Forelimb muscle (tissue), 1 donor: Measurements from ENCODE around the gene SMIM9. TPM values are rescaled to one million over a fixed set of nuclear protein-coding genes. Genes with fewer than 3 reads are reported as not detected.
A peak's percentile ranks its signal among the peaks of the same experiment; 100 is the strongest.

Experiments
- DNase-seq: peaks from one replicate; pipeline ENCODE4 v3.0.0-alpha.2; 2013; ENCODE audit warnings: low read depth
- polyA plus RNA-seq: library from polyadenylated mRNA; unstranded; fragments of 120-200 nt; gene quantifications from one replicate; pipeline ENCODE4 v1.2.1, GENCODE V29; 2013; ENCODE audit not compliant: insufficient read length

SMIM9 gene
- polyA plus RNA-seq, 1 donor, result not detected

DNA sequence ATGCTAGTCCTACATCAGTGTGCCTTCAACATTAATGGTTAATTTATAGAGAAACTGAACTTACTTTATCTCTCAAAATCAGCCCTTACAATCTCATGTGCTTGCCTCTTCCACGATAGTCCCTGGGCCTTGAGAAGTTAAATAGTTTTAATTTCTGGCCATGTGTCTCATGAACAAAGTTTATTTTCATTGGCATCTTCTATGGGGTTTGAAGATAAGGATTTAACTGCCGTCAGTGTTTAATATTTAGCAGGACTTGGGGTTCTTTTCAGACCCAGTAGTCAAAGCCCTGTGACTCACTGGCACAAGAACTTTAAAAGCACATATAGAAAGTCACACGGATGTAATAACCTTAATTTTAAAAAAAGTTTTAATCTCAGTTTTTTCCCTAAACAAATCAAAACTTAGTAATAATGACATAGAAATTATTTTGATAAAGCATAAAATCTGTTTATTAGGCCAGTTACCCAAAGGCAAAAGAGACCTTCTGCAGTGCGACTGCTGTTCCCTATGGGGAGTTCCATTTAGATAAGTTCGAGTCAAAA lies 19.1 kb downstream of the SMIM9 start:
- DNase-seq, result no peak

DNA sequence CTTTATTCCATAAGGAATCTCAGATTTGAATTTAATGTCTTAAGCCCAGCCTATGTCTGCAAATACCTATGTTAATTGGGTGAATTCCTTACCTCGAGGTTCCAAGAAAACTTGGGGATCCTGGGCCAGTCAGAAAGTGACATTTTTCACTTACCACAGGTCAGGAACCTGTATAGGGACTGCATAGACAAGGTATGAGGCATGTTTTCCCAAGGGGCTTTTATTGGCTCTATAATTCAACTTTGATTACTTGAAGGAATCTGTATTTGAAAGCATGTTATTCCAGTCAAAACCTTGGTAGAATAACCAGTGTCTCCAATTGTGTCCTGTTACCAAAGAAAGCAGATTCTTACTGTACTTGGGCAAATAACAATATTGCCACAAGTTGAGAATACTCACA lies 20.7 kb downstream of the SMIM9 start:
- no peak for DNase-seq

- DNase-seq, result no peak
These were observed 21.9 kb downstream of the SMIM9 start for GRCh38 chrX:154812341-154813101.

GRCh38 chrX:154809939-154810665 lies 24.4 kb downstream of the SMIM9 start:
- no peak for DNase-seq

DNA sequence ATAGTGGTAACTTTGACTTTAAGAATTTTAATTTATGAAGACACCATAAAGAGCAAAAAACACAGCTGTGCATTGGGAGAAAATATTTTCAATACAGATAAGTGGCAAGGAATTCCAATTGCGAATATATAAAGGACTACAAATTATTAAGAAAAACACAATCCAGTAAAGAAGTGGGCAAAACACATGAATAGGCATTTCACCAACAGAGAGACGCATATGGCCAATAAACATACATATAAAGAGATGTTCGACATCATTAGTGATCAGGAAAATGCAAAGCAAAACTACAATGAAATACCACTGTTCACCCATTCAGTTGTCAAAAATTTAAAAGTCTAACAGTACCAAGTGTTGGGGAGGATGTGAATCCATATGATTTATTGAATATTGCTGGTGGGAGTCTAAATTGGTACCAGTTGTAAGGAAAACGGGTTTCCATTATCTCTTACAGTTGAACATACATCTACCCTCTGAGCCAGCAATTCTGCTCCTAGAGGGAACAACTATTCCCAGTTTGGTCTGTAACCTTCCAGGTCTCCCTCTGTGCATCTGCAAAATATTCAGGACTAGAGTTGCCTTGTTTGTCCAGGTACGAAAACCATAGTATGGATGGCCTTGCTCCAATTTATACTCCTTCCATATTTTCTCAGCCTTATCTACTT lies 27.5 kb downstream of the SMIM9 start:
- no peak for DNase-seq

GRCh38 chrX:154805696-154806091 lies 28.8 kb downstream of the SMIM9 start:
- no peak for DNase-seq

DNA sequence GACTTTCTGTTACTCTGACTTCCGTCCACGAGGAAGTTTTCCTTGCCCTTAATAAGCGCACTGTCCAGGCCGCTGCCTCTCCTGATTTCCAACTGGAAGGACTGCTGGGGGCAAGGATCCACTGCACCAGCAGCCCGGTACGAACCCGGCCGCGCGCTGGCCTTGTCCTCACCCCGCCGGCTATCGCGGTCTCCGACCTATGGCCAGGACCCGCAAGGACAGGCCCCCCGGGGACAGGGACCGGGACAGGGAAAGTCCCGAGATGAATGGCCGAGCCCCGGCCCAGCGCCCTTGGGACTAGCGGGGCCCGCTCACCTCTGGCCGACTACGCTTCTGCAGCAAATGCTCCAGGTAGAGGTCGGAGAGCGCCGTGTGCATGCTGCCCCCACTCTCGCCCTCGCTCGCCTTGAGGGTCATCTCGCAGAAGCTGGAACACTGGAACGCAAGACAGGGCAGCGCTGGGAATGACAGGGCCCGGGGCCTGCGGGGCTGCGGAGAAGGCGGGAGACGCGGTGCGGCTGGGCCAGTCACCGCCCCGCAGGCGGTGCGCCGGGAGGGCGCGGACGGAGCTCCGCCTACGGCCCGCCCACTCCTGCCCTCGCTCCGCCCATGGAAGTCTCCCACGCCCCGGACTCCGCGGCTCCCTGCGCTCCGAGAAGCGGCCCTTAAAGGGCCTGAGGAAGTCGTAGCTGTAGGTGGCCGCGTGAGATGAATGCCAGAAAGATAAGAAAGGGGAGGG lies 29.3 kb downstream of the SMIM9 start, which contains the start of gene MPP1:
TSS of gene MPP1 (minus strand) at position 529 of the 739 bp plus-strand sequence. CDS start at position 417, 112 bp downstream.
- peak; percentile 38 for DNase-seq

- DNase-seq, result no peak
These were observed 30.1 kb downstream of the SMIM9 start for GRCh38 chrX:154804261-154804956.

- no peak for DNase-seq
These were observed 31.5 kb downstream of the SMIM9 start for GRCh38 chrX:154802947-154803346.

GRCh38 chrX:154800478-154801210 lies 33.8 kb downstream of the SMIM9 start:
- DNase-seq, result no peak

GRCh38 chrX:154799556-154800348 lies 34.7 kb downstream of the SMIM9 start:
- no peak for DNase-seq

DNA sequence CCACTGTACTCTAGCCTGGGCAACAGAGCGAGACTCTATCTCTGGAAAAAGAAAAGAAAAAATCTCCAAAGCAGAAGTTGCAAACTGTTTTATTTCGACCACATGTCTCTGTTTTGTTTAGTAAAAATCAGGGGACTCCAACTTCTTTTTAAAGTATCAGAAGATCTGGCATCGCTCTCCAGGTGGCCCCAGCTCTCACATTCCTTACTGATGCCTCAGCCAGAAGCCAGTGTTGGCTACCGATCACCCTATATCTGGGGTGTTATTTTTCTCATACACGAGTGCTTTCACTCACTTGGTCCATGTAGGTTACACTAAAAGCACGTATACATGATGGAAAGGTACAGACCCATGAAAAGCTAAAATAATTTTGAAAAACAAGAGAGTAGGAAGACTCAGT lies 37.5 kb downstream of the SMIM9 start:
- DNase-seq, result no peak

DNA sequence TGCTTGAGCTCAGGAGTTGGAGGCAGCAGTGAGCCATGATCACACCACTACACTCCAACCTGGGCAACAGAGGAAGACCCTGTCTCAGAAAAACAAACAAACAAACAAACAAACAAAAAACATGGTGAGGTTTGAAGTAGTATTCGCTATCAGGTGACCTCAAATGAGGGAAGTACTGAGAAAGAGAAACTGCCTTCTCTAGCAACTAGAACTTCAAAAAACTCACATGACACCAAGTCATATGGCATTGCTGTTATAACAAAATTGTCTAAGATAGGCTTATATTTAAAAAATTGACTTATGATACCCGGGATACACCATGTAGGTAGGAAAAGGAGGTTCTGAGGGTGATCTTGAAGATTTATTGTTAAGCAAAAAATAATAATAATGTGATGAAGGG lies 39.4 kb downstream of the SMIM9 start:
- no peak for DNase-seq

- DNase-seq, result no peak
These were observed 41.2 kb downstream of the SMIM9 start for GRCh38 chrX:154793084-154793795.

GRCh38 chrX:154791939-154792338 lies 42.5 kb downstream of the SMIM9 start:
- no peak for DNase-seq

DNA sequence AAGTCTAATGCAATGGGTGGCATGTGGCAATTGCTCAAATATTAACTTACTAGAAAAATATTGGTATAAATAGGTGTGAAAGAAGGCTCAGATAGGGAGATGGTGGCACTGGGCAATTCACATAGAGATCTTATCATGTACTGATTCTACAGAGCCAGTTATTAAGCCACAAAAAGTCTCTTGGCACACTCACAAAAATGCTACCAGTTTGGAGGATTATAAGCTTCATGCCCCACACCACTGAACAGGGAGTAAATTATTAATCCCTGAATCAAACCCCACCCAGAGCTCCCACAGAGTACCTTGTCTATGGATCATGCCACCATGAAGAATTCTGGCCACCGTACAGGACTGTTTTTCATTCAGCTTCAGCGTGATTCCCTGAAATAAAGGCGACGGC lies 43.0 kb downstream of the SMIM9 start:
- no peak for DNase-seq

- no peak for DNase-seq
These were observed 48.7 kb downstream of the SMIM9 start for GRCh38 chrX:154785716-154786115.

- no peak for DNase-seq
These were observed 50.1 kb downstream of the SMIM9 start for GRCh38 chrX:154784149-154784995.
